KOPT-K1 (cell line): Measurements from ENCODE around the gene TAS2R60.
"Not testable (repeated sequence)": the region's sequence is repeated elsewhere in the genome, so short reads cannot be mapped to it uniquely, and the experiment has no call there.

Source experiments
- H3K27ac ChIP-seq: fragments of 200-600 bp; sonication (generic); 2 replicates; pipeline ENCODE4 v1.5.1; 2016; ENCODE audit warnings: antibody characterized with exemption, mild to moderate bottlenecking, low read depth, low read length; ENCODE audit not compliant: poor library complexity, severe bottlenecking
- H3K36me3 ChIP-seq: fragments of 200-600 bp; sonication (generic); 2 replicates; pipeline ENCODE4 v1.5.1; 2017; ENCODE audit warnings: antibody characterized with exemption, mild to moderate bottlenecking, low read length, moderate library complexity; ENCODE audit not compliant: insufficient read depth
- H3K9me3 ChIP-seq: fragments of 200-600 bp; sonication (generic); 2 replicates; pipeline ENCODE4 v1.5.1; 2017; ENCODE audit warnings: antibody characterized with exemption, low read length, mild to moderate bottlenecking; ENCODE audit not compliant: insufficient read depth, poor library complexity, severe bottlenecking

Gene TAS2R60

GRCh38 chr7:143420624-143421023, 22.6 kb upstream of the TAS2R60 start:
- not testable (repeated sequence) for H3K36me3 ChIP-seq, H3K9me3 ChIP-seq, H3K27ac ChIP-seq

GRCh38 chr7:143422033-143422432, 21.2 kb upstream of the TAS2R60 start:
- Histone ChIP-seq H3K9me3 (peaks cover 9% of the 10 kb centered on the region), H3K36me3 (no peaks in the 10 kb centered on the region), H3K27ac (no peak overlapping the region)

DNA sequence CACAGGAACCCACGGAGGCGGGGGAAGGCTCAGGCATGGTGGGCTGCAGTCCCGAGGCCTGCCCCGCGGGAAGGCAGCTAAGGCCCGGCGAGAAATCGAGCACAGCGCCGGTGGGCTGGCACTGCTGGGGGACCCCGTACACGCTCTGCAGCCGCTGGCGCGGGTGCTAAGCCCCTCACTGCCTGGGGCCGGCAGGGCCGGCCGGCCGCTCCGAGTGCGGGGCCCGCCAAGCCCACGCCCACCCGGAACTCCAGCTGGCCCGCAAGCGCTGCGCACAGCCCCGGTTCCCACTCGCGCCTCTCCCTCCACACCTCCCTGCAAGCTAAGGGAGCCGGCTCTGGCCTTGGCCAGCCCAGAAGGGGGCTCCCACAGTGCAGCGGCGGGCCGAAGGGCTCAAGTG, 18.8 kb upstream of the TAS2R60 start:
- not testable (repeated sequence) for H3K27ac ChIP-seq, H3K36me3 ChIP-seq, H3K9me3 ChIP-seq

DNA sequence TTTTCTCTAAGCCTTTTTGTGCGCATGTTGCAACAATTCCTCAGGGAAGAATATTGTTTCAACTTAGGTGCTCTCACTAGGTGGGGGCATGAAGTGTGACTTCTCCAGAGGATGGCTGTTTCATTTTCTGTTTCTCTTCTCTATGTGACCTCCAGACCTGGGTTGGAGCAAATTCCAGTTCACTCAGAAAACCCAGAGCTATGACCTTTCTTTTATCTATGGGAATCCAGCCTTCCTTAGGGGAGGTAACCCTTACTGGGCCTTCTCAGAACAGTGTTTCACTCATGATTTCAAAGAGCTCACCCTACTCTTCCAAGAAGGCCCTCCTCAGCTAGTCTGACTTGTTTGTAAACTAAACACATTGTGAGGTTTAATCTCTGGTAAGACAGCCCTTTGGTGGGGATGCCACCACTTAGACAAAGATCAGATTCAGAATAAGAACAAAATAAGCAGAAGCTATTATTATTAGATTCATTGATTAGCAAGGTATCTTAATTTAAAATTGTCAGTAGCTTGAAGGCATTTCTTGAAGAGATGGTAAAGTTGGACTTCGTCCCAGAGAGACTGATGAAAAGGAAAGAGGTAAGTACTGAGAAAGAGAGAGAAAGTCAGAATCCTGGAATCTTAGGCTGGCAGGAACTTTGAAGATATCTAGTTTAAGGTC, 16.6 kb upstream of the TAS2R60 start:
- H3K27ac ChIP-seq: no peak overlapping the region
- H3K36me3 ChIP-seq: no peaks in the 10 kb centered on the region
- H3K9me3 ChIP-seq: no peaks in the 10 kb centered on the region

DNA sequence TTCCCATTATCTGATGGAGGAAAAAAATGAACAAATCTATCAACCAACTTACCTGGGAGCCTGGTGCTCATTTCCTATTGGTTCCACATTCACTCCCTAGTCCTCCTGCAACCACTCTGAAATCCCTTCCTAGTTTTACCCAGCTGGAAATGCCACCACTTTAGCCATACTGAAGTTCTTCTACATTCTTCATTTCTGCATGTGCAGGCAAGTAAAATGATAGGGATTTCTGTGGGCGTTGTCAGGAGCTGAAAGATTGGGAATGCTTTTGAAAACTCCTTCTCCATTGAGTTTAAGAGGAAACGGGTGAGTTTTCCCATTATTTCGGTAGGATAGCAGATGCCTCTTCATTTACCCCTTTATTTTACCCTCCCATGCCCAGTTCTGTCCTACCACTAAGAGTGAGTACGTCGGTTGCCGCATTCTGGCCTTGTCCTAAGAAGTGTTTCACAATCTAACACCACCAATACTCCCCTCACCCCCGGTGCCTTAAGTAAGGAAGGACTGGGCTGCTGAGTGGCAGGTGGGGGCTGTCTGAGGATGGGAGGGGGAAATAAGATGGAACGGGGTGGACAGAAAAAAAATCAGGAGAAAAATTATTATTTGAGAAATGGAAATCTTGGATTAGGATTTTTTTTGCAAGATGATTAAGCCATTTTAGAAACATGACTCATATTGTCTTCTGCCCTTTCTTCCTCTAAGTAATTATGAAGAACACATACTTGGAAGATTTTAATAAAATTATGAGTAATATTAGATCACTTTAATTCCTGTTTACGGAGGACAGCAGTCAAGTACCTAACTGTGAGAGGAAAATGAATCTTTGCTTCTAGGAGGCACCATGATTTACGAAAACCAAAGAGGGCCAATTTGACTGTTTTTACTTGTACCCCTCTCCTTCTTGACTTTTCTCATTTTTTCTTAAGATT, 13.2 kb upstream of the TAS2R60 start:
- H3K9me3 ChIP-seq: no peaks in the 10 kb centered on the region
- no peaks in the 10 kb centered on the region for H3K36me3 ChIP-seq
- H3K27ac ChIP-seq: no peak overlapping the region

- Histone ChIP-seq H3K9me3 (no peaks in the 10 kb centered on the region), H3K27ac (no peak overlapping the region), H3K36me3 (no peaks in the 10 kb centered on the region)
Measured at GRCh38 chr7:143431109-143431508, 12.1 kb upstream of the TAS2R60 start.

- no peak overlapping the region for H3K27ac ChIP-seq
- H3K9me3 ChIP-seq: no peaks in the 10 kb centered on the region
- H3K36me3 ChIP-seq: no peaks in the 10 kb centered on the region
Measured at GRCh38 chr7:143433759-143434158, 9.5 kb upstream of the TAS2R60 start.

DNA sequence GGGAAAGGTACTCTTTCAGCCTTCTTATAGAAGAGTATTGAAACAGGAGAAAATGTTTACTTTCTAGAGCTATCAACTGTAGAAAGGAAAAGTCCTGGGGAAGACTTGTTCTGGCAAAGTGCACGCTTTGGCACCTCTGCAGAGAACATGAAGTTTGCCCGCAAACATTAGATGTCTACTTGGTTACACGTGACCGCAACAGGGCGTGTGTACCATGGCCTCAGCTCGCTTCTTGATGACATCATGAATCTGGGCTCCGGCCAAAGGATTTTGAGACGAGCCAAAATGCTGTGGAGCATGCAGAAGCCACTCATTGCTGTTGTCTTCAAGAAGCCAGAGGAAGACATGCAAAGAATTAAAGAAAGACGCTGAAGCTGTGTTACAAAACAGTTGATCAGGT, 8.6 kb upstream of the TAS2R60 start:
- Histone ChIP-seq H3K27ac (no peak overlapping the region), H3K36me3 (no peaks in the 10 kb centered on the region), H3K9me3 (no peaks in the 10 kb centered on the region)

GRCh38 chr7:143435266-143435665, 8.0 kb upstream of the TAS2R60 start:
- Histone ChIP-seq H3K9me3 (no peaks in the 10 kb centered on the region), H3K27ac (no peak overlapping the region), H3K36me3 (no peaks in the 10 kb centered on the region)

DNA sequence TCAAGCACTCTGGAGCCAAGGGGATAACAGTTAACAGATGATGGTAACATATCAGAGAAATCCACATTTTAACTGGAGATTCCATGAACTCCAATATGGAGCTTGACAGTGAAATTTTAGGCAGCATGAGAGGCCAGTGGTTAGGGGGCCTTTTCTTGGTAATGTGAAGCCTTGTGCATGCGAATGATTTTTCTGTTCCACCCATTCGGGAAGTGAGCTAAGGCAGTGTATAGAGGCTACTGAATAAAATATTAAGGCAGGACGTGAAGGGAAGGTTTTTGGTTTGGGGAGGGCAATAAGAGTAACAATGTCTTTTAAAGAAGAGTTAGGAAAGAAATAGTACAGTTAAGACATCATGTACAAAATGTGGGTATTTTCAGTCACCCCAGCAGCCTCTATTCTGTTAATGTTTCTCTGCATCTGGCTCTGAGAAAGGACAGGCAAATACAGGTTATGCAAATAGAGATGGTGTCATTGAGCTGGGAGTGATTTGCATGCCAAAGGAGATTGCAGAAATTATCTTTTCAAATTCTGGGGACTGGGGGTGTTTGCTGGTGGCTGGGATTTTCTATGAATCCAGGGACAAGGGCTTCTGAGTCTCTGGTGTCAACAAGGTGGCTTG, 6.8 kb upstream of the TAS2R60 start:
- Histone ChIP-seq H3K36me3 (no peaks in the 10 kb centered on the region), H3K27ac (no peak overlapping the region), H3K9me3 (no peaks in the 10 kb centered on the region)

- no peaks in the 10 kb centered on the region for H3K36me3 ChIP-seq
Measured at GRCh38 chr7:143437578-143437977, 5.7 kb upstream of the TAS2R60 start.

GRCh38 chr7:143439866-143440265, 3.4 kb upstream of the TAS2R60 start:
- no peaks in the 10 kb centered on the region for H3K9me3 ChIP-seq
- no peak overlapping the region for H3K27ac ChIP-seq
- H3K36me3 ChIP-seq: no peaks in the 10 kb centered on the region

More at GRCh38 chr7:143437578-143437977, 5.7 kb upstream of the TAS2R60 start:
- Histone ChIP-seq H3K27ac (no peak overlapping the region), H3K9me3 (no peaks in the 10 kb centered on the region)

- Histone ChIP-seq H3K36me3 (no peaks in the 10 kb centered on the region), H3K9me3 (no peaks in the 10 kb centered on the region), H3K27ac (no peak overlapping the region)
Measured at GRCh38 chr7:143444063-143444782, 970 bp downstream of the TAS2R60 start.

- H3K36me3 ChIP-seq: no peaks in the 10 kb centered on the region
- H3K27ac ChIP-seq: no peak overlapping the region
- H3K9me3 ChIP-seq: no peaks in the 10 kb centered on the region
Measured at GRCh38 chr7:143444785-143445184, 1.5 kb downstream of the TAS2R60 start.

GRCh38 chr7:143447466-143447865, 4.2 kb downstream of the TAS2R60 start:
- Histone ChIP-seq H3K36me3 (no peaks in the 10 kb centered on the region), H3K9me3 (no peaks in the 10 kb centered on the region), H3K27ac (no peak overlapping the region)
